ENCODE results near the gene BMPR1A.
A peak's percentile ranks its signal among the peaks of the same experiment; 100 is the strongest.
"Not testable (repeated sequence)": the region's sequence is repeated elsewhere in the genome, so short reads cannot be mapped to it uniquely, and the experiment has no call there.

Gene BMPR1A

GRCh38 chr10:86964061-86964846, 207.8 kb downstream of the BMPR1A start:
- DNase-seq (ENCODE audit: low read depth in 1 of 2, low spot score in 1 of 2) = peak in 1 of 2 donors; percentile 2

GRCh38 chr10:86964847-86965190, 208.4 kb downstream of the BMPR1A start:
- no peak for DNase-seq (ENCODE audit: low read depth in 1 of 2, low spot score in 1 of 2)

GRCh38 chr10:86965986-86966654, 209.7 kb downstream of the BMPR1A start:
- no peak for DNase-seq (ENCODE audit: low read depth in 1 of 2, low spot score in 1 of 2)

GRCh38 chr10:86967481-86967941, 211.1 kb downstream of the BMPR1A start:
- DNase-seq (ENCODE audit: low read depth in 1 of 2, low spot score in 1 of 2) = peak in 1 of 2 donors; percentile 1

- DNase-seq (ENCODE audit: low read depth in 1 of 2, low spot score in 1 of 2) = peak in 1 of 2 donors; percentile 4
Measured at GRCh38 chr10:86968271-86968993, 212.0 kb downstream of the BMPR1A start, which contains the start of gene ADIRF. ADIRF (plus strand) TSS chr10:86968482; CDS start chr10:86968545, 63 bp downstream.

- no peak for DNase-seq (ENCODE audit: low read depth in 1 of 2, low spot score in 1 of 2)
Measured at GRCh38 chr10:86968994-86969355, 212.6 kb downstream of the BMPR1A start.

- DNase-seq (ENCODE audit: low read depth in 1 of 2, low spot score in 1 of 2) = no peak
Measured at GRCh38 chr10:86969421-86970041, 213.1 kb downstream of the BMPR1A start.

- no peak for DNase-seq (ENCODE audit: low read depth in 1 of 2, low spot score in 1 of 2)
Measured at GRCh38 chr10:86970162-86970981, 214.0 kb downstream of the BMPR1A start.

- no peak for DNase-seq (ENCODE audit: low read depth in 1 of 2, low spot score in 1 of 2)
Measured at GRCh38 chr10:86970982-86971231, 214.5 kb downstream of the BMPR1A start.

GRCh38 chr10:86971232-86971991, 215.0 kb downstream of the BMPR1A start:
- DNase-seq (ENCODE audit: low read depth in 1 of 2, low spot score in 1 of 2) = peak; percentile 79 to 82

GRCh38 chr10:86972613-86973380, 216.4 kb downstream of the BMPR1A start:
- DNase-seq (ENCODE audit: low read depth in 1 of 2, low spot score in 1 of 2) = no peak

GRCh38 chr10:86974484-86974883, 218.1 kb downstream of the BMPR1A start:
- no peak for DNase-seq (ENCODE audit: low read depth in 1 of 2, low spot score in 1 of 2)

GRCh38 chr10:86976362-86977056, 220.1 kb downstream of the BMPR1A start:
- DNase-seq (ENCODE audit: low read depth in 1 of 2, low spot score in 1 of 2) = no peak

GRCh38 chr10:86978457-86978856, 222.0 kb downstream of the BMPR1A start:
- DNase-seq (ENCODE audit: low read depth in 1 of 2, low spot score in 1 of 2) = not testable (repeated sequence)

- no peak for DNase-seq (ENCODE audit: low read depth in 1 of 2, low spot score in 1 of 2)
Measured at GRCh38 chr10:86979296-86979818, 222.9 kb downstream of the BMPR1A start.

GRCh38 chr10:86979977-86980448, 223.6 kb downstream of the BMPR1A start:
- no peak for DNase-seq (ENCODE audit: low read depth in 1 of 2, low spot score in 1 of 2)

- DNase-seq (ENCODE audit: low read depth in 1 of 2, low spot score in 1 of 2) = not testable (repeated sequence)
Measured at GRCh38 chr10:86981020-86981419, 224.6 kb downstream of the BMPR1A start.

GRCh38 chr10:86981716-86982115, 225.3 kb downstream of the BMPR1A start:
- no peak for DNase-seq (ENCODE audit: low read depth in 1 of 2, low spot score in 1 of 2)

All from activated T-helper 1 cell treated with anti-CD3 and anti-CD28 coated beads, Interleukin-2, amount 50 U/mL, for 16 hours (primary cell).